Measurements from ENCODE around the gene LSM2. TPM values are rescaled to one million over a fixed set of nuclear protein-coding genes. Genes with fewer than 3 reads are reported as not detected.
"Not testable (repeated sequence)": the region's sequence is repeated elsewhere in the genome, so short reads cannot be mapped to it uniquely, and the experiment has no call there.

Gene LSM2
- total and polyA plus RNA-seq, 2 donors (not counting 1 experiment from before 2014, with no cell fraction given): 52.4 to 57.4 TPM

- no peak overlapping the region for H3K9ac ChIP-seq (ENCODE audit: low read length)
- H3K36me3 ChIP-seq (replicated peaks in 1 of 2; ENCODE audit: control extremely low read depth in 1 of 2, control insufficient read depth in 1 of 2, extremely low read depth in 1 of 2, insufficient read depth in 2 of 2, low read length in 1 of 2): peaks cover 4 to 44% of the 10 kb centered on the region in 2 experiments
- no peak for ATAC-seq (ENCODE audit: low read depth)
- peaks cover 16% of the 10 kb centered on the region for H3K4me1 Mint-ChIP-seq
- H2AFZ ChIP-seq (ENCODE audit: insufficient read depth, low read depth, low read length, poor library complexity, severe bottlenecking): no peak overlapping the region
- H4K20me1 ChIP-seq (ENCODE audit: control insufficient read depth, insufficient read depth, low read length, poor library complexity, severe bottlenecking): peaks cover 10% of the 10 kb centered on the region
- H3K9me3 Mint-ChIP-seq (ENCODE audit: insufficient read depth): no peaks in the 10 kb centered on the region
- no peak overlapping the region for H3K4me3 Mint-ChIP-seq
- H3K79me2 ChIP-seq (ENCODE audit: control insufficient read depth, insufficient read depth, low read length): peaks cover 14% of the 10 kb centered on the region
- no peak overlapping the region for H3K4me3 ChIP-seq (ENCODE audit: control extremely low read depth in 1 of 5, extremely low read depth in 1 of 5, insufficient read depth in 1 of 5, low read depth in 2 of 5, low read length in 4 of 5)
- DNase-seq: no peak
- H3K27me3 ChIP-seq (replicated peaks in 1 of 4; ENCODE audit: control extremely low read depth in 1 of 4, control insufficient read depth in 3 of 4, insufficient read depth in 4 of 4, low read length in 3 of 4): no peaks in the 10 kb centered on the region
- TF ChIP-seq EZH2 (IDR thresholded peaks at IDR 0.05; ENCODE audit: borderline replicate concordance, insufficient read depth, low read depth, low read length, poor library complexity, severe bottlenecking) (no peak), CTCF (IDR thresholded peaks at IDR 0.05) (no peak)
- H3K27ac ChIP-seq (ENCODE audit: low read length in 2 of 2): no peak overlapping the region
- H3K4me1 ChIP-seq (ENCODE audit: control insufficient read depth in 2 of 2, insufficient read depth in 2 of 2, low read length in 2 of 2): peaks cover 10 to 21% of the 10 kb centered on the region in 2 donors
- H3K9me3 ChIP-seq (ENCODE audit: control extremely low read depth in 1 of 3, control insufficient read depth in 2 of 3, insufficient read depth in 1 of 3, low read length in 2 of 3): no peaks in the 10 kb centered on the region
- no peaks in the 10 kb centered on the region for H3K27me3 Mint-ChIP-seq
- POLR2A ChIA-PET: no interaction called here
- H3K27ac Mint-ChIP-seq: no peak overlapping the region
- WGBS (ENCODE audit: insufficient coverage): 95% methylated on average over 6 of the region's 9 CpGs
- CTCF ChIA-PET: no interaction called here
- intact Hi-C loops (cut with micrococcal nuclease): no loop called here
- H3K4me2 ChIP-seq (replicated peaks; ENCODE audit: low read depth, low read length, poor library complexity, severe bottlenecking): no peak overlapping the region
These were observed 35.3 kb upstream of the LSM2 start for GRCh38 chr6:31842053-31842452.

- H3K4me3 ChIP-seq (ENCODE audit: control extremely low read depth in 1 of 5, extremely low read depth in 1 of 5, insufficient read depth in 1 of 5, low read depth in 2 of 5, low read length in 4 of 5); H3K9me3 ChIP-seq (ENCODE audit: control extremely low read depth in 1 of 3, control insufficient read depth in 2 of 3, insufficient read depth in 1 of 3, low read length in 2 of 3); H3K27me3 ChIP-seq (replicated peaks in 1 of 4; ENCODE audit: control extremely low read depth in 1 of 4, control insufficient read depth in 3 of 4, insufficient read depth in 4 of 4, low read length in 3 of 4); H3K27ac Mint-ChIP-seq; H3K4me3 Mint-ChIP-seq; H2AFZ ChIP-seq (ENCODE audit: insufficient read depth, low read depth, low read length, poor library complexity, severe bottlenecking); ATAC-seq (ENCODE audit: low read depth); DNase-seq; H3K9me3 Mint-ChIP-seq (ENCODE audit: insufficient read depth); H3K27ac ChIP-seq (ENCODE audit: low read length in 2 of 2); H3K9ac ChIP-seq (ENCODE audit: low read length); H3K27me3 Mint-ChIP-seq; H3K4me2 ChIP-seq (replicated peaks; ENCODE audit: low read depth, low read length, poor library complexity, severe bottlenecking); POLR2A ChIA-PET: not testable (repeated sequence)
- H3K4me1 ChIP-seq (ENCODE audit: control insufficient read depth in 2 of 2, insufficient read depth in 2 of 2, low read length in 2 of 2): peaks cover 24 to 40% of the 10 kb centered on the region in 2 donors
- WGBS (ENCODE audit: insufficient coverage): 100% methylated on average over 2 of the region's 8 CpGs
- H3K79me2 ChIP-seq (ENCODE audit: control insufficient read depth, insufficient read depth, low read length): peaks cover 37% of the 10 kb centered on the region
- peaks cover 13% of the 10 kb centered on the region for H4K20me1 ChIP-seq (ENCODE audit: control insufficient read depth, insufficient read depth, low read length, poor library complexity, severe bottlenecking)
- intact Hi-C loops (cut with micrococcal nuclease): loop anchor here (10.0 kb wide), 1 partner anchor 135 kb away; the partner anchor contains the start of gene DXO
- peaks cover 4 to 46% of the 10 kb centered on the region in 2 experiments for H3K36me3 ChIP-seq (replicated peaks in 1 of 2; ENCODE audit: control extremely low read depth in 1 of 2, control insufficient read depth in 1 of 2, extremely low read depth in 1 of 2, insufficient read depth in 2 of 2, low read length in 1 of 2)
- peaks cover 33% of the 10 kb centered on the region for H3K4me1 Mint-ChIP-seq
- CTCF ChIA-PET: interaction anchor here (0.7 to 2.0 kb wide), 5 partner anchors 10 to 250 kb away, joined by 3 to 5 read pairs (median 3); partner anchors contain the start of gene NEU1
These were observed 33.0 kb upstream of the LSM2 start for GRCh38 chr6:31839779-31840126.
